Inferior parietal cortex (tissue), 1 donor: ENCODE data around the gene DOCK6.

Experiments used
- DNase-seq: peaks from one replicate; pipeline ENCODE4 v3.0.0-alpha.2; 2016; ENCODE audit errors: extremely low spot score

DOCK6 gene

GRCh38 chr19:11278670-11279069 lies 16.3 kb upstream of the DOCK6 start:
- DNase-seq = no peak

- no peak for DNase-seq
Measured at GRCh38 chr19:11274533-11275086, 12.3 kb upstream of the DOCK6 start.

GRCh38 chr19:11273989-11274388 lies 11.7 kb upstream of the DOCK6 start:
- no peak for DNase-seq

GRCh38 chr19:11273296-11273695 lies 11.0 kb upstream of the DOCK6 start:
- DNase-seq = no peak

- no peak for DNase-seq
Measured at GRCh38 chr19:11269408-11269807, 7.1 kb upstream of the DOCK6 start.

- no peak for DNase-seq
Measured at GRCh38 chr19:11268783-11269267, 6.5 kb upstream of the DOCK6 start.

GRCh38 chr19:11267316-11268085 lies 5.2 kb upstream of the DOCK6 start:
- DNase-seq = no peak

- DNase-seq = no peak
Measured at GRCh38 chr19:11265785-11266236, 3.5 kb upstream of the DOCK6 start.

GRCh38 chr19:11265177-11265784 lies 3.0 kb upstream of the DOCK6 start:
- no peak for DNase-seq

- DNase-seq = no peak
Measured at GRCh38 chr19:11264452-11265176, 2.3 kb upstream of the DOCK6 start.

GRCh38 chr19:11263726-11264125 lies 1.4 kb upstream of the DOCK6 start:
- no peak for DNase-seq

- no peak for DNase-seq
Measured at GRCh38 chr19:11261431-11261970, 823 bp downstream of the DOCK6 start.

- no peak for DNase-seq
Measured at GRCh38 chr19:11260996-11261395, 1.3 kb downstream of the DOCK6 start.

GRCh38 chr19:11257846-11258380 lies 4.4 kb downstream of the DOCK6 start:
- DNase-seq = no peak

GRCh38 chr19:11256189-11256588 lies 6.1 kb downstream of the DOCK6 start:
- DNase-seq = no peak

- DNase-seq = no peak
Measured at GRCh38 chr19:11254666-11255065, 7.7 kb downstream of the DOCK6 start.

GRCh38 chr19:11252665-11253355 lies 9.5 kb downstream of the DOCK6 start:
- DNase-seq = no peak

- no peak for DNase-seq
Measured at GRCh38 chr19:11251650-11252314, 10.5 kb downstream of the DOCK6 start.

- DNase-seq = no peak
Measured at GRCh38 chr19:11251217-11251616, 11.1 kb downstream of the DOCK6 start.

- no peak for DNase-seq
Measured at GRCh38 chr19:11248852-11249251, 13.5 kb downstream of the DOCK6 start.

GRCh38 chr19:11247934-11248333 lies 14.4 kb downstream of the DOCK6 start:
- no peak for DNase-seq
